GM12878 (cell line): ENCODE data around the gene LETM1. TPM values are rescaled to one million over a fixed set of nuclear protein-coding genes. Genes with fewer than 3 reads are reported as not detected.

ENCODE experiments used
- ATAC-seq: fragments of 200-7000 bp; cut with Tn5 transposase; 3 replicates; pipeline ENCODE4 v1.9.1; 2020; ENCODE audit warnings: mild to moderate bottlenecking, moderate library complexity
- BruUV-seq: library from RNA; stranded (reverse); fragments of 400-500 nt; replicated peaks from 2 replicates; lab custom pipeline; 2021; lab: Mats Ljungman, UMichigan
- CTCF ChIA-PET: fragments of 300-600 bp; sonication (Branson Sonifier 250); formaldehyde crosslinking; extraction: SDS; loops from one replicate; lab custom pipeline; 2021; ENCODE audit warnings: inconsistent platforms; lab: Yijun Ruan, JAX
- POLR2A ChIA-PET: fragments of 350-600 bp; formaldehyde crosslinking; extraction: SDS; loops from one replicate; lab custom pipeline; 2021; ENCODE audit warnings: inconsistent platforms; lab: Charles Lee
- RAD21 ChIA-PET: fragments of 300-600 bp; sonication (Branson Sonifier 250); formaldehyde crosslinking; loops from one replicate; lab custom pipeline; 2023; ENCODE audit warnings: antibody characterized with exemption; ENCODE audit not compliant: unreplicated experiment; lab: Charles Lee
- SMC1A ChIA-PET: fragments of 300-600 bp; sonication (Branson Sonifier 250); formaldehyde crosslinking; loops from one replicate; lab custom pipeline; 2023; ENCODE audit not compliant: unreplicated experiment, uncharacterized antibody; lab: Charles Lee
- DNase-seq: peaks from one replicate; pipeline ENCODE4 v3.0.0-alpha.2; 2011; ENCODE audit warnings: low read depth, low spot score
- FAIRE-seq: peaks from 3 replicates; lab custom pipeline; 2011; peaks lifted over from hg19 to GRCh38; lab: Jason Lieb, UNC
- H2AFZ ChIP-seq: 2 replicates; pipeline ENCODE4 v1.6.0; 2011; ENCODE audit warnings: low read depth, low read length, control low read depth; ENCODE audit not compliant: control insufficient read depth
- H3K27ac ChIP-seq: 2 replicates; pipeline ENCODE4 v1.5.1; 2011; ENCODE audit warnings: control low read depth; ENCODE audit not compliant: control insufficient read depth, insufficient read depth
- H3K27me3 ChIP-seq, 2 experiments: replicated peaks in 1 of 2; 2 replicates each; pipeline versions ENCODE4 v1.6.0 to v1.6.1; 2011; ENCODE audit warnings: low read length in 1 of 2; ENCODE audit not compliant: control insufficient read depth in 2 of 2, insufficient read depth in 2 of 2
- H3K36me3 ChIP-seq, 2 experiments: 2 replicates each; pipeline ENCODE4 v1.5.1; 2011; ENCODE audit warnings: low read length in 1 of 2; ENCODE audit not compliant: control insufficient read depth in 2 of 2, insufficient read depth in 2 of 2
- H3K4me1 ChIP-seq: 2 replicates; pipeline ENCODE4 v1.6.1; 2011; ENCODE audit warnings: mild to moderate bottlenecking, low read length, moderate library complexity, mixed read lengths; ENCODE audit not compliant: control insufficient read depth, insufficient read depth
- H3K4me2 ChIP-seq: 2 replicates; pipeline ENCODE4 v1.6.0; 2011; ENCODE audit warnings: control low read depth; ENCODE audit not compliant: control insufficient read depth, insufficient read depth
- H3K4me3 ChIP-seq: fragments of 200-600 bp; sonication (generic); 2 replicates; pipeline ENCODE4 v1.5.1; 2016
- H3K79me2 ChIP-seq: 2 replicates; pipeline ENCODE4 v1.6.0; 2011; ENCODE audit warnings: low read length; ENCODE audit not compliant: control insufficient read depth, insufficient read depth
- H3K9ac ChIP-seq: 2 replicates; pipeline ENCODE4 v1.8.0; 2011; ENCODE audit warnings: low read length, control low read depth, mixed read lengths; ENCODE audit not compliant: control insufficient read depth, insufficient read depth
- H3K9me3 ChIP-seq: replicated peaks from 3 replicates; pipeline ENCODE4 v1.5.1; 2011; ENCODE audit warnings: mild to moderate bottlenecking, low read length; ENCODE audit not compliant: control insufficient read depth, insufficient read depth
- H4K20me1 ChIP-seq: 2 replicates; pipeline ENCODE4 v1.6.0; 2011; ENCODE audit not compliant: control insufficient read depth, insufficient read depth
- BCLAF1 ChIP-seq: fragments of 450-650 bp; IDR thresholded peaks from 2 replicates; pipeline ENCODE4 v1.6.1; 2017; ENCODE audit warnings: antibody characterized with exemption, mild to moderate bottlenecking, moderate library complexity
- EGR1 ChIP-seq, 2 experiments: IDR thresholded peaks; 1 replicate in 1 of 2; 2 replicates in 1 of 2; pipeline ENCODE4 v1.6.1; 2011 to 2012; ENCODE audit warnings: low read depth in 2 of 2, low read length in 2 of 2, borderline replicate concordance in 1 of 2, mild to moderate bottlenecking in 1 of 2, moderate library complexity in 1 of 2
- RUNX3 ChIP-seq: IDR thresholded peaks from 2 replicates; pipeline ENCODE4 v1.6.1; 2012; ENCODE audit warnings: low read length, inconsistent platforms
- WGBS: methylation state at CpG from one replicate; pipeline ENCODE4 v1.1.6; 2016; ENCODE audit warnings: low lambda C conversion rate; ENCODE audit not compliant: insufficient replicate concordance, insufficient coverage; ENCODE audit errors: missing lambda C conversion rate; 5-methylcytosine and 5-hydroxymethylcytosine counted together
- in situ Hi-C: fragments of 300-500 bp; cut with MboI; formaldehyde crosslinking; loops from 9 replicates; pipeline ENCODE4 v1.14.3; 2018; ENCODE audit warnings: mixed read lengths
- intact Hi-C: fragments of 100-400 bp; cut with micrococcal nuclease; formaldehyde crosslinking; loops from one replicate; pipeline ENCODE4 v1.14.2; 2022; ENCODE audit not compliant: unreplicated experiment
- polyA plus RNA-seq, 11 experiments: library from polyadenylated mRNA; depleted of rRNA in 4 of 11; unstranded in 6 of 11; stranded (reverse) in 5 of 11; fragments of >200 nt; fragmentation: Nextera tagmentation in 4 of 11; fragmentation: Illumina TruSeq in 1 of 11; extraction: Ambion mirVana in 4 of 11; extraction: Trizol in 1 of 11; gene quantifications; 1 replicate in 1 of 11; 2 replicates in 10 of 11; pipeline versions ENCODE4 v1.2.1 to v1.2.3, GENCODE V29; 2011 to 2016; ENCODE audit warnings: inconsistent platforms in 2 of 11, missing spikeins in 2 of 11, low read depth in 1 of 11
- total RNA-seq, 4 experiments: library from RNA; depleted of rRNA in 3 of 4; stranded (reverse); fragments of >200 nt in 3 of 4; fragmentation: Illumina TruSeq in 1 of 4; extraction: Trizol in 1 of 4; gene quantifications; 2 replicates each; pipeline versions ENCODE4 v1.2.1 to v1.2.3, GENCODE V29; 2013 to 2021

The LETM1 gene
- total and polyA plus RNA-seq, 10 of the 15 experiments (the other 5 are each of a cell fraction or from before 2014, with no cell fraction given): 2.6 to 65.2 (median 30.2) TPM

- RAD21 ChIA-PET: no interaction called here
- Histone ChIP-seq H3K27ac (no peak overlapping the region), H3K9ac (no peak overlapping the region), H3K79me2 (no peaks in the 10 kb centered on the region), H3K27me3 (peaks cover 3% of the 10 kb centered on the region in 2 experiments; a peak in 3 of 4 replicates), H3K4me3 (no peak overlapping the region), H3K4me2 (peak overlapping the region; percentile 55; the same call in 1 of the 2 replicates), H3K4me1 (peaks cover 9% of the 10 kb centered on the region), H3K36me3 (no peaks in the 10 kb centered on the region), H2AFZ (no peak overlapping the region; the same call in 1 of the 2 replicates), H3K9me3 (no peaks in the 10 kb centered on the region), H4K20me1 (no peaks in the 10 kb centered on the region)
- FAIRE-seq (no peak), DNase-seq (no peak), ATAC-seq (peak; percentile 44)
- TF ChIP-seq EGR1 (IDR thresholded peaks at IDR 0.05; ENCODE audit: borderline replicate concordance in 1 of 2, low read depth in 2 of 2, low read length in 2 of 2) (peak in 1 of 2 experiments; percentile 64; a peak in 1 of 3 replicates), RUNX3 (peak; percentile 69), BCLAF1 (no peak)
- intact Hi-C loops: no loop called here
- WGBS: 10% methylated on average over 26 of the region's 28 CpGs
- POLR2A ChIA-PET: no interaction called here
- BruUV-seq: no TSS peak
- in situ Hi-C loops: no loop called here
- SMC1A ChIA-PET: no interaction called here
- CTCF ChIA-PET: no interaction called here
Measured at GRCh38 chr4:1771555-1772305, 84.2 kb downstream of the LETM1 start.
